Neutrophil (primary cell): ENCODE measurements around the gene B3GNT8.
A peak's percentile ranks its signal among the peaks of the same experiment; 100 is the strongest.

Source experiments
- H3K27ac ChIP-seq: fragments of 200-600 bp; sonication (generic); 2 replicates; pipeline ENCODE4 v1.5.1; 2016; ENCODE audit warnings: mild to moderate bottlenecking, moderate library complexity
- H3K27me3 ChIP-seq: fragments of 200-600 bp; sonication (generic); 2 replicates; pipeline ENCODE4 v1.6.0; 2016; ENCODE audit warnings: mild to moderate bottlenecking
- H3K36me3 ChIP-seq: fragments of 200-600 bp; sonication (generic); 2 replicates; pipeline ENCODE4 v1.5.1; 2017
- H3K4me1 ChIP-seq, 2 experiments: fragments of 200-600 bp in 1 of 2; sonication (generic) in 1 of 2; 1 replicate in 1 of 2; 2 replicates in 1 of 2; pipeline versions ENCODE4 v1.5.1 to v1.6.1; 2013 to 2016; ENCODE audit warnings: low read depth in 1 of 2, low read length in 1 of 2, mild to moderate bottlenecking in 1 of 2, moderate library complexity in 1 of 2; ENCODE audit not compliant: control insufficient read depth in 1 of 2, insufficient read depth in 1 of 2
- H3K4me3 ChIP-seq, 2 experiments: fragments of 200-600 bp in 1 of 2; sonication (generic) in 1 of 2; 1 replicate in 1 of 2; 2 replicates in 1 of 2; pipeline ENCODE4 v1.5.1; 2013 to 2016; ENCODE audit warnings: low read depth in 1 of 2, low read length in 1 of 2, mild to moderate bottlenecking in 1 of 2, moderate library complexity in 1 of 2
- H3K9me3 ChIP-seq: fragments of 200-600 bp; sonication (generic); 2 replicates; pipeline ENCODE4 v1.5.1; 2016
- CTCF ChIP-seq: fragments of 200-600 bp; sonication (generic); IDR thresholded peaks from 2 replicates; pipeline ENCODE4 v1.5.1; 2016; ENCODE audit warnings: antibody characterized with exemption

Gene B3GNT8

GRCh38 chr19:41427647-41428480 lies 690 bp upstream of the B3GNT8 start:
- peaks cover 79 to 86% of the 10 kb centered on the region in 2 experiments for H3K4me1 ChIP-seq
- no peak for TF ChIP-seq CTCF
- peak overlapping the region; percentile 94 to 100 for H3K4me3 ChIP-seq
- peak overlapping the region; percentile 96 for H3K27ac ChIP-seq
- H3K27me3 ChIP-seq = no peaks in the 10 kb centered on the region
- peaks cover 43% of the 10 kb centered on the region for H3K36me3 ChIP-seq
- no peaks in the 10 kb centered on the region for H3K9me3 ChIP-seq

- no peak for TF ChIP-seq CTCF
- peak overlapping the region; percentile 94 to 100 for H3K4me3 ChIP-seq
- no peaks in the 10 kb centered on the region for H3K27me3 ChIP-seq
- peak overlapping the region; percentile 96 for H3K27ac ChIP-seq
- H3K36me3 ChIP-seq = peaks cover 50% of the 10 kb centered on the region
- peaks cover 89 to 95% of the 10 kb centered on the region in 2 experiments for H3K4me1 ChIP-seq
- H3K9me3 ChIP-seq = no peaks in the 10 kb centered on the region
Observed at GRCh38 chr19:41426116-41426841, 895 bp downstream of the B3GNT8 start.

GRCh38 chr19:41425174-41426115 lies 1.7 kb downstream of the B3GNT8 start:
- no peak for TF ChIP-seq CTCF
- H3K9me3 ChIP-seq = no peaks in the 10 kb centered on the region
- H3K36me3 ChIP-seq = peaks cover 51% of the 10 kb centered on the region
- peak overlapping the region; percentile 94 to 100 for H3K4me3 ChIP-seq
- H3K4me1 ChIP-seq = peaks cover 89 to 96% of the 10 kb centered on the region in 2 experiments
- peak overlapping the region; percentile 96 for H3K27ac ChIP-seq
- no peaks in the 10 kb centered on the region for H3K27me3 ChIP-seq

- peaks cover 51% of the 10 kb centered on the region for H3K36me3 ChIP-seq
- no peaks in the 10 kb centered on the region for H3K27me3 ChIP-seq
- no peaks in the 10 kb centered on the region for H3K9me3 ChIP-seq
- H3K27ac ChIP-seq = peak overlapping the region; percentile 96
- peak overlapping the region; percentile 94 to 100 for H3K4me3 ChIP-seq
- H3K4me1 ChIP-seq = peaks cover 91 to 98% of the 10 kb centered on the region in 2 experiments
- no peak for TF ChIP-seq CTCF
Observed at GRCh38 chr19:41424335-41425173, 2.6 kb downstream of the B3GNT8 start.
